Measurements from ENCODE around the gene AKNA.
"Not testable (repeated sequence)": the region's sequence is repeated elsewhere in the genome, so short reads cannot be mapped to it uniquely, and the experiment has no call there.

AKNA gene

GRCh38 chr9:114335745-114336144 lies 52.0 kb downstream of the AKNA start:
- H3K27ac ChIP-seq: no peak overlapping the region
- peaks cover 55% of the 10 kb centered on the region for H3K36me3 ChIP-seq
- no peak overlapping the region for H3K4me3 ChIP-seq (ENCODE audit: low read depth, low read length)
- TF ChIP-seq, protein P1, sequence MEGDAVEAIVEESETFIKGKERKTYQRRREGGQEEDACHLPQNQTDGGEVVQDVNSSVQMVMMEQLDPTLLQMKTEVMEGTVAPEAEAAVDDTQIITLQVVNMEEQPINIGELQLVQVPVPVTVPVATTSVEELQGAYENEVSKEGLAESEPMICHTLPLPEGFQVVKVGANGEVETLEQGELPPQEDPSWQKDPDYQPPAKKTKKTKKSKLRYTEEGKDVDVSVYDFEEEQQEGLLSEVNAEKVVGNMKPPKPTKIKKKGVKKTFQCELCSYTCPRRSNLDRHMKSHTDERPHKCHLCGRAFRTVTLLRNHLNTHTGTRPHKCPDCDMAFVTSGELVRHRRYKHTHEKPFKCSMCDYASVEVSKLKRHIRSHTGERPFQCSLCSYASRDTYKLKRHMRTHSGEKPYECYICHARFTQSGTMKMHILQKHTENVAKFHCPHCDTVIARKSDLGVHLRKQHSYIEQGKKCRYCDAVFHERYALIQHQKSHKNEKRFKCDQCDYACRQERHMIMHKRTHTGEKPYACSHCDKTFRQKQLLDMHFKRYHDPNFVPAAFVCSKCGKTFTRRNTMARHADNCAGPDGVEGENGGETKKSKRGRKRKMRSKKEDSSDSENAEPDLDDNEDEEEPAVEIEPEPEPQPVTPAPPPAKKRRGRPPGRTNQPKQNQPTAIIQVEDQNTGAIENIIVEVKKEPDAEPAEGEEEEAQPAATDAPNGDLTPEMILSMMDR (IDR thresholded peaks at IDR 0.05; ENCODE audit: low read depth, low read length): no peak
- H3K9me3 ChIP-seq (ENCODE audit: severe bottlenecking): no peaks in the 10 kb centered on the region
- H3K27me3 ChIP-seq (ENCODE audit: insufficient read depth, low read depth, severe bottlenecking): no peaks in the 10 kb centered on the region
- DNase-seq: no peak

DNA sequence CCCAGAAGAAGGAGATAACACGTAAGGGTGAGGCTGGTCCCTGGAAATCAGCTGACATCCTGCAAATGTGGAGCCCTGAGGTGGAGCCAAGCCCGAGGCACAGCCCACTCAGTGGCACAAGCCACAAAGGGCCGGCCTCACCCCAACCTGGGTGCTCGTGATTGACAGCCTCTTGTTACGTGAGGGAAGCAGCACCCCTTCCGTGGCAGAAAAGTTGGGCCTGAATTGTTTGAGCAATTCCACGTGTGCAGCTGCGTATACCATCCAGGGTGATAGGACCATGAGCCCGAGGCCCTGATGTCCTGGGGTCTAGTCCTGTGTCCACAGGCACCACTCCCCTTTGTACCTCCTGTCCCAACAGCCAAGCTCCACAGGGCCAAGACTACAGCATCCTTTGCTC lies 53.3 kb downstream of the AKNA start:
- no peaks in the 10 kb centered on the region for H3K27me3 ChIP-seq (ENCODE audit: insufficient read depth, low read depth, severe bottlenecking)
- no peak overlapping the region for H3K27ac ChIP-seq
- TF ChIP-seq, protein P1 (IDR thresholded peaks at IDR 0.05; ENCODE audit: low read depth, low read length): no peak
- H3K4me3 ChIP-seq (ENCODE audit: low read depth, low read length): no peak overlapping the region
- H3K9me3 ChIP-seq (ENCODE audit: severe bottlenecking): no peaks in the 10 kb centered on the region
- peaks cover 43% of the 10 kb centered on the region for H3K36me3 ChIP-seq
- DNase-seq: no peak

GRCh38 chr9:114333718-114334117 lies 54.1 kb downstream of the AKNA start:
- H3K4me3 ChIP-seq (ENCODE audit: low read depth, low read length); H3K9me3 ChIP-seq (ENCODE audit: severe bottlenecking); H3K27me3 ChIP-seq (ENCODE audit: insufficient read depth, low read depth, severe bottlenecking); H3K27ac ChIP-seq; DNase-seq: not testable (repeated sequence)
- peaks cover 35% of the 10 kb centered on the region for H3K36me3 ChIP-seq

DNA sequence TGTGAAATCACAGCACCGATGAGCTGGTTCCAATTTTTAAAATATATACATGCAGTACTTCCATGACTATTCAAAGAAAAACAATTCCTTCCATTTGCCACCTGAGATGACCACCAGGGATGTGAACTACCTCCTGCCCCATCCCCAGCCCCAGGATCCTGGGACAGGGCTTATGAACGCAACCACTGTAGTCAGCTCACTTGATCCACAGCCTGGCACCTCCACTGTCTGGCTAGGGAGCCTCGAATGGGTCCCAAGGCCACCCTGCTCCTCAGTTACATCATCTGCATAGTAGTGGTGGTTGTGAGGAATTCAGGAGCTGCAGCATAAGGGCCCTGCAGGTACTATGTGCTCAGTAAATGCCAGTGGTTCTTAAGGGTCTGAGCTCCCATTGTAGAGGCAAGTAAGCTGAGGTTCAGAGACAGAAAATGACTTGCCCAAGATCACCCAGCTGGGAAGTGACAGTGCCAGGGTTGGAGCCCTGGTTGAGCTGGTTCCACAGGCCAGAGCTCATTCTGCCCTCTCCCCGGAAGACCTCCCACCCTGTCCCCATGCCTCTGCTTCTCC lies 55.2 kb downstream of the AKNA start:
- peaks cover 23% of the 10 kb centered on the region for H3K36me3 ChIP-seq
- H3K9me3 ChIP-seq (ENCODE audit: severe bottlenecking); H3K27ac ChIP-seq; DNase-seq; H3K27me3 ChIP-seq (ENCODE audit: insufficient read depth, low read depth, severe bottlenecking); H3K4me3 ChIP-seq (ENCODE audit: low read depth, low read length): not testable (repeated sequence)

DNA sequence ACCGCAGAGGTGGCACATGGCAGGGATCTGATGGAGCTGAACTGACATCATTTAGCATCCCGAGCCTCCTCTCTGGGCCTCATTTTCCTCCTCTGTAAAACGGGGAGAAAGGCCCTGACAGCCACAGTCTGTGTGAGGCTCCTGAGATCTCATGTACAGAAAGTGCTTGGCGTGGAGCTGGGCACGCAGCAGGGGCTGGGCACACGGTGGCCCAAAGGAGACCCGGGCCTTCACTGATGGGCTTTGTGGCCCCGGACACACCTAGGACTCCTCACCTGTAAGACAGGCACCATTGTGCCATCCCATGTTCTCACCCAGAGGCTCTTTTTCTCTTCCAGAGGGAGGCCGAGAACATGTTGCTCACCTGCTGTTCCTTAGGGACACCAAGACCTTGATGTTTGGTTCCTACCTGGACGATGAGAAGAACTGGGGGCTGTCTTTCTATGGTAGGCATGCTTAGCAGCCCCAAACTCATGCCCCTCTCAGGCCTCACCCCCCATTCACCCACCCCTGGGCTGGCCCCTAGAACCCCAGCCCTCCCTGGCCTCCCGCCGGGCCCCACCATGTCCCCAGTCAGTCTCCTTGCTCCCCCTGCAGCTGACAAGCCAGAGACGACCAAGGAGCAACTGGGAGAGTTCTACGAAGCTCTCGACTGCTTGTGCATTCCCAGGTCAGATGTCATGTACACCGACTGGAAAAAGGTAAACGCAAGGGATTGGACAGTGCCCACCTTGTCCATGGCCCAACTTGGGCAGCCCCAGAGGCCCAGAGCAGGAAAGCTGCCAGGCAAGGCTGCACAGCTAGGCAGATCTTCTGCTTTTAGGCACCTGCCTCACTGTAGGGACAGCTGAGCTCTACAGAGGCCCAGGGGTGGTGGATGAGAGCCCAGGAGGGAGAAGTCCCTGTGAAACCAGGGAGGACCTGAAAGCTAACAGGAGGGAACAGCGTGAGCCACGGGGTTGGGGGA lies 56.3 kb downstream of the AKNA start:
- not testable (repeated sequence) for H3K9me3 ChIP-seq (ENCODE audit: severe bottlenecking); H3K27ac ChIP-seq; H3K4me3 ChIP-seq (ENCODE audit: low read depth, low read length); DNase-seq; H3K27me3 ChIP-seq (ENCODE audit: insufficient read depth, low read depth, severe bottlenecking)
- H3K36me3 ChIP-seq: peaks cover 14% of the 10 kb centered on the region

GRCh38 chr9:114330636-114331035 lies 57.1 kb downstream of the AKNA start:
- TF ChIP-seq, protein P1 (IDR thresholded peaks at IDR 0.05; ENCODE audit: low read depth, low read length): no peak
- DNase-seq: no peak
- peaks cover 7% of the 10 kb centered on the region for H3K36me3 ChIP-seq
- no peaks in the 10 kb centered on the region for H3K9me3 ChIP-seq (ENCODE audit: severe bottlenecking)
- no peak overlapping the region for H3K27ac ChIP-seq
- H3K27me3 ChIP-seq (ENCODE audit: insufficient read depth, low read depth, severe bottlenecking): no peaks in the 10 kb centered on the region
- no peak overlapping the region for H3K4me3 ChIP-seq (ENCODE audit: low read depth, low read length)

DNA sequence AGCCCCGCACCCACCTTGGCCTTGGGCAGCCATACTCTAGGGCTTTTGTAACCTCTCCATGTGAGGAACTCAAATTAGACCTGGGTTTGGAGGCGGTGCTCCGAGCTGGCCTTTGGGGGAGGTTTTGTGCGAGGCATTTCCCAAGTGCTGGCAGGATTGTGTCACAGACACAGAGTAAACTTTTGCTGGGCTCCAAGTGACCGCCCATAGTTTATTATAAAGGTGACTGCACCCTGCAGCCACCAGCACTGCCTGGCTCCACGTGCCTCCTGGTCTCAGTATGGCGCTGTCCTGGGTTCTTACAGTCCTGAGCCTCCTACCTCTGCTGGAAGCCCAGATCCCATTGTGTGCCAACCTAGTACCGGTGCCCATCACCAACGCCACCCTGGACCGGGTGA lies 58.2 kb downstream of the AKNA start, which contains the start of gene ORM2:
Gene ORM2 (plus strand): TSS at position 245 of the 398 bp plus-strand sequence. CDS start 36 bp downstream, at position 281.
- not testable (repeated sequence) for DNase-seq; H3K36me3 ChIP-seq; H3K27ac ChIP-seq; H3K4me3 ChIP-seq (ENCODE audit: low read depth, low read length); H3K27me3 ChIP-seq (ENCODE audit: insufficient read depth, low read depth, severe bottlenecking); H3K9me3 ChIP-seq (ENCODE audit: severe bottlenecking)

GRCh38 chr9:114328937-114329624 lies 58.7 kb downstream of the AKNA start:
- H3K9me3 ChIP-seq (ENCODE audit: severe bottlenecking); H3K27ac ChIP-seq; H3K27me3 ChIP-seq (ENCODE audit: insufficient read depth, low read depth, severe bottlenecking); DNase-seq; H3K36me3 ChIP-seq; H3K4me3 ChIP-seq (ENCODE audit: low read depth, low read length): not testable (repeated sequence)

GRCh38 chr9:114328357-114328820 lies 59.4 kb downstream of the AKNA start:
- H3K27me3 ChIP-seq (ENCODE audit: insufficient read depth, low read depth, severe bottlenecking); H3K9me3 ChIP-seq (ENCODE audit: severe bottlenecking); H3K4me3 ChIP-seq (ENCODE audit: low read depth, low read length); H3K27ac ChIP-seq; DNase-seq; H3K36me3 ChIP-seq: not testable (repeated sequence)

All from WERI-Rb-1 (cell line).